HG02623 (cell line): ENCODE results near the gene PHOX2A.

Experiments
- ATAC-seq: cut with Tn5 transposase; IDR thresholded peaks from one replicate; pipeline ENCODE4 v1.9.1; 2021; ENCODE audit warnings: moderate library complexity; ENCODE audit not compliant: unreplicated experiment

PHOX2A gene

DNA sequence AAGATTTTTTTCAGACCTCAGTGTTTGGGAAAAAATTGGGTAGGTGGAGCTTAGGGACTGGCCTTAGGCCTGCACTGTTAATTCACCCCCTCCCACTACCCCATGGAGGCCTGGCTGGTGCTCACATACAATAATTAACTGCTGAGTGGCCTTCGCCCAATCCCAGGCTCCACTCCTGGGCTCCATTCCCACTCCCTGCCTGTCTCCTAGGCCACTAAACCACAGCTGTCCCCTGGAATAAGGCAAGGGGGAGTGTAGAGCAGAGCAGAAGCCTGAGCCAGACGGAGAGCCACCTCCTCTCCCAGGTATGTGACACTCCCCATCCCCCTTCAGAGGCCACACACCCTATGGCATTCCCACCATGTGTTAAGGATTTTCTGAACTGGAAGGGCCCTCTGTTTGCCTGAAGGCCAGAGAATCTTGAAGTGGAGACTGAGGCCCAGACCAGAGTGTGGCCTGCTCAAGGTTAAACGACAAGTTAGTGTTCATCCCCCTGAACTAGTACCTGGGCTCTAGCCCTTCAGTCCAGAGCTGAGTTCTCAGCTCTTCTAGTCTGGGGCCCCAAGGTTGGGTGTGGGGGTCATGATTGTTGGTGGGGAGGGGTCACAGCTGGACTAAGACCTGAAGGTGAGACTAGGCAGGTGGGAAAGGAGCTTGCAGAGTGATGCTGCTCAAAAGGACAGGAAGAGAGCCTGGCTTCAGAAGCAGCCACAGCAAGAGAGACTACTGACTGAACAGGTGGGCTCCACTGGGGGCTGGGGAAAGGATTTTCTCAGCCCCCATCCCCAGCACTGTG lies 54.3 kb downstream of the PHOX2A start:
- ATAC-seq = no peak
